HG02610 (cell line): Measurements from ENCODE around the gene OR10A3.

Experiments used
- ATAC-seq: cut with Tn5 transposase; IDR thresholded peaks from one replicate; pipeline ENCODE4 v1.9.1; 2021; ENCODE audit warnings: mild to moderate bottlenecking, moderate library complexity; ENCODE audit not compliant: unreplicated experiment

The OR10A3 gene

GRCh38 chr11:7941608-7942007, at the start of gene OR10A3:
OR10A3 (minus strand) TSS chr11:7941708; CDS start chr11:7939520, 2,188 bp downstream.
- ATAC-seq, result no peak

DNA sequence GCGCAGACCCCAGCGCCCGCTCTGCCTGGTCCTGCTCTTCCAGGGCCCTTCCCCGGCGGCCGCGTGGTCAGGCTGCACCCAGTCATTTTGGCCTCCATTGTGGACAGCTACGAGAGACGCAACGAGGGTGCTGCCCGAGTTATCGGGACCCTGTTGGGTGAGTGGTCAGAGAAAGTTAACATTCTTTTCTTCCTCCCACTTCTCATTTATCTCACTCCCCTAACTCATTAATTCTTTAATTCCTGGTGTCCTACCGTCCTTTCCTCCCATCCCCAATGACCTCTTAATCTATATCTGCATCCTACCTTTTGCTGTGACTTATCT, 46.0 kb upstream of the OR10A3 start:
- peak; percentile 8 for ATAC-seq

DNA sequence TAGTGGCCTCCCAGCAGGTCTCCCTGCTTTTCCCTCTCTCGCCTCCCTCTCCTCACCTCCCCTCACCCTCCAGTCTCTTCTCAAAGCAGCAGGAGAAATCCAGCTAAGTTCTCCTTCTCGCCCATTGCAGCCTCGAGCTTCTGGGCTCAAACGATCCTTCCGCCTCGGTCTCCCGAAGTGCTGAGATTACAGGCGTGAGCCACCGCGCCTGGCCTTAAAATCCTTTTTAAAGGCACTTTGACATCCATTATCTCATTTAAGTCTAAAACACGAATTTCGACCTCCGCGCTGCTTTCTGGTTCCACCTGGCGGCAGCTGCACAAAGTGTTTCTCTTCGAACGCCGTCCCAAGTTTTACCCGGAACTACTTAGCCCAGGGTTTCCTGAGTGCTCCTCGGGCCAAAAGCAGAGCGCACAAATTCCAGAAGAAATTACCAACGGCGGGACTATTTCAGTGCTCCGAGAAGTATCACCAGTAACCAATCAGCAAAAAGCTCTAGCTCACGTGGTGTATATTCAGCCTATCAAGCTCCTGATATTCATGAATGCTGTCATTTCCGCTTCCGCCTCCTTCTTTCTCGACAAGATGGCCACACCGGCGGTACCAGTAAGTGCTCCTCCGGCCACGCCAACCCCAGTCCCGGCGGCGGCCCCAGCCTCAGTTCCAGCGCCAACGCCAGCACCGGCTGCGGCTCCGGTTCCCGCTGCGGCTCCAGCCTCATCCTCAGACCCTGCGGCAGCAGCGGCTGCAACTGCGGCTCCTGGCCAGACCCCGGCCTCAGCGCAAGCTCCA, 45.5 kb upstream of the OR10A3 start, which contains the start of gene EIF3F:
TSS of gene EIF3F (plus strand) at position 570 of the 792 bp plus-strand sequence. CDS start at position 586, 16 bp downstream.
- peak; percentile 96 for ATAC-seq

DNA sequence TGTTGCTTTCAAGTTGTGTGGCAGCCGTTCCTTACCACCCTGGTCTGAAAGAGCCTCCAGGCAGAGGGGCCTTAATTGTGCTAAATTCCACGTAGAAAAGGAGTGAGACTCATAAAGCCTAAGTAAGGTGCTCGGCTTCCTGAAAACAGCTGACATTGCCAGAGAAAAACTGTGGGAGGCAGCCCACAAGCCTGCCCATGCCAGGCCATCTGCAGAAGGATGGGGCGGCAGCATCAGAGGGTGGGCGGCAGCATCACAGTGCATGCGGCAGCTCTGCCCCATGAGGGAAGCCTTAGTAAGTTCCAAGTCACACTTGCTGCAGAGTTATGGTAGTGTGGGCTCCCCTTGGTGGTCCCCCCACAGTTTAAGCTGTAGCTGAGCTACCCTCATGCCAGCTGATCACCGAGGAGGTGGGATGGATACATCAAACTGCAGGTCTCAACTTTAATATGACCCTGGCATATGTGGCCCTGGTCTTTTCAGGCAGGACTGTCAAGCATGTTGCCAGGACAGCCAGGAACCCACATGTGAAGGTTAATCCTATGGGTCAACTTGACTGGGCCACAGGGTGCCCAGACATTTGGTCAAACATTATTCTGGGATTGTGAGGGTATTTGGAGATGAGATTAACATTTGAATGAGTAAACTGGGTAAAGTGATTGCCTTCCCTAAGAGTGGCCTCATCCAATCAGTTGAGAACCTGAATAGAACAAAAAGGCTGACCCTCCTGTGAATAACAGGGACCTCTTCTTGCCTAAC, 42.5 kb upstream of the OR10A3 start:
- ATAC-seq, result no peak

GRCh38 chr11:7982582-7983119, 41.1 kb upstream of the OR10A3 start:
- ATAC-seq, result no peak

DNA sequence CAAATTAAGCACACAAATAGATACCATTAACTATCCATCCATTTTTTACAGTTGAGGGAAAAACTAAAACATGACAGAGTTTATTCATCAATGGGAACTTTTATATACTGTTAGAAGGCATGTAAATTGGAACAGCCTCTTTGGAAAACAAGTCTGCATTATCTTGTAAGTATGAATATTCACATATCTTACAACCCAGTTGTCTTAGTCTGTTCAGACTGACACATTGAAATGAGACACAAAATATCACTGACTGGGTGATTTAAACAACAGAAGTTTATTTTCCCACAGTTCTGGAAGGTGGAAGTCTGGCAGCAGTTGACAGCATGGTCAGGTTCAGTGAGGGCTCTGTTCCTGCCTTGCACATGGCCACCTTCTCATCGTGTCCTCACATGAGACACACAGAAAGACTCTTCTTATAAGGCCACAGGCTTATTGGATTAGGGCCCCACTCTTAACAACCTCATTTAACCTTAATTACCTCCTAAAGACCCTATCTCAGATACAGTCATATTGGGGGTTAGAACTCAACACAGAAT, 40.2 kb upstream of the OR10A3 start:
- ATAC-seq, result no peak

DNA sequence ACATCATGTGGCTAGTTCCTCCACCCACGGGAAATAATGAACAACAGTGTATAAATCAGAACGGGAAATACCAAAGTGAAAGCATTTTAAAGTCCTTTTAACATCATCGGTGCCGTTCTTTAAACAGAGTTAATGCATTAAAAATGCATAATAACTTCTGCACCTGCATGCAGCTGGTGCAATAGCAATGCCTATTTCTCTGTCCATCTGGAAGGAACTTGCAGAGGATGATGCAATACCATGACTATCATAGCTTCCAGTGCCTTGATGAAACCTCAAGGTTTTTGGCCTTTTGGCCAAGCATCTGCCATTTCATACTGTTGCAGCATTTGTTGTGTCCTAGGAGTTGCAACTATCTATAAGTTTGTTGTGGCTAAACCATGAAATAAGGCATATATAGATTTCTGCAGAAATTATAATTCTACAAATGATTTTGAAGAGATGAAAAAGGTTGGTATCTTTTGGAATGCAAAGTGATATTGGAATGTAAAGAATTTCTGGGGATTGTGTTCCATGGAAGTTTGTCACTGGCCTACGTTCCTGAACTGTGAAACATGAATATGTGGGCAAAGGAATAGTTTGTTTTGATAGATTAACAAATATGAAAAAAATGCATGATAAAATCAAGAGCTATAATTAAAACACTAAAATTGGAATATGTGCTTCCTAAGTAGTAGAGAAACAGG, 35.9 kb upstream of the OR10A3 start:
- ATAC-seq, result no peak

GRCh38 chr11:7974668-7975067, 33.2 kb upstream of the OR10A3 start:
- no peak for ATAC-seq

DNA sequence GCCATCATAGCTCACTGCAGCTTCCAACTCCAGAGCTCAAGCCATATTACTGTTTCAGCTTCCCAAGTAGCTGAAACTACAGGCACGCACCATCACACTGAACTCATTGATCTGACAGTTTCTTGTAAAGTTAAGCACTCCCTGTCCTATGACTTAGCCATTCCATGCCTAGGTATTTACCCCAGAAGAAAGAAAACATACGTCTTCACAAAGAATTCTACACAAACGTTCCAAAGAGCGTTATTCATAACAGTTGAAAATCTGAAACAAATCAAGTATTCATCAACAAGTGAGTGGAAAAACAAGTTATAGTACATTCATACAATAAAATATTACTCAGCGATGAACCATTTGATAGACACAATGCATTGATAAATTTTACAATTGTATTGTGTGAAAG, 31.5 kb upstream of the OR10A3 start:
- no peak for ATAC-seq

DNA sequence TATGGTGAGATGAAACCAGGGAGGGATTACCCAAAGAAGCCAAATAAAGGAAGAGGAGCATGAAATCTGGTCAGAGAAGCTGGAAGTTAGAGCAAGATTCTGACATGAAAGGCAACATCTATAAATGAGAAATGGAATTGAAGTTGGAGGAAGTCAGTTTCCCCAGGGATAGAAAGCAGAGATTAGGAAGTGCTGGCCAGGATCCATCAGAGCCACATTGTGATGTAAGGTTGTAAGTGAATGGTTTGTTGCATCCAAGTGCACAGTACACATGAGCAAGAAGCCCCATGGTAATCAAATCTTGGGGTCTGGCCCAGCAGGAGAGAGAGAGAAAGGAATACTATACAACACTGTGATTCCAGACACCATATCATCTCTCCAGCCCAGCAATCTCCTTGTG, 30.3 kb upstream of the OR10A3 start:
- no peak for ATAC-seq

DNA sequence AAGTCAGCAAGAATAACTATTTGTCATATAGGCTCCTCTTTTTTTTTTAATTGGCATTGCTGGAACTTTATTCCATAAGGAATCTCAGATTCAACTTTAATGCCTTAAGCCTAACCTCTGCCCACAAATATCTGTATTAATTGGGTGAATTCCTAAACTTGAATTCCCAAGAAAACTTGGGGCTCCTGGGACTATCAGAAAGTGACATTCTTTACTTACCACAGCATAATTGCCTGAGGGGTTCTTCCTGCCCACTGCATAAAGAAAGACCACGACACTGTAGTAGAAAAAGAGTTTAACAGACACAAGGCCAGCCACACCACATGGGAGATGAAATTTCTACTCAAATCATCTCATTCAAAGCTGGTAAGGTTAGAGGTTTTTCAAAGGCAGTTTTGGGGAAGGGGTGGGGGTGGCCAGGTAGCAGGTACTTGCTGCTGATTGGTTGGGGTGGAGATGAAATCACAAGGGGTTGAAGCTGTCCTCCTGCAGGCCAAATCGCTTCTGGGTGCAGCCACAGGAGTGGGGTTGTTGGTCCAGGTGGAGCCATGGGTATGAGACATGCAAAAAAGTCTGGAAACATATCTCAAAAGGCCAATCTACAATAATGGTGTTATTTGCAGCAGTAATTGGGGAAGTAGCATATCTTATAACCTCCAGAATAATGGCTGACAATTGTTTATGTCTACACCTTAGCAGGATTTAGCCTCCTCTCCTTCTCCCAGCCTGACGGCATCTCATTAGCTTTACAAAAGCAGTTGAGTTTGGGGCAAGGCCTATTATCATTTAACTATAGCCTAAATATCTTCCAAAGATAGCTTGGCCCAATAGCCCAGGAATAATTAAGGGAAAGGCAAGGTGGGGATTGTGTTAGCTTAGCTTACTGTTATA, 28.5 kb upstream of the OR10A3 start:
- no peak for ATAC-seq

DNA sequence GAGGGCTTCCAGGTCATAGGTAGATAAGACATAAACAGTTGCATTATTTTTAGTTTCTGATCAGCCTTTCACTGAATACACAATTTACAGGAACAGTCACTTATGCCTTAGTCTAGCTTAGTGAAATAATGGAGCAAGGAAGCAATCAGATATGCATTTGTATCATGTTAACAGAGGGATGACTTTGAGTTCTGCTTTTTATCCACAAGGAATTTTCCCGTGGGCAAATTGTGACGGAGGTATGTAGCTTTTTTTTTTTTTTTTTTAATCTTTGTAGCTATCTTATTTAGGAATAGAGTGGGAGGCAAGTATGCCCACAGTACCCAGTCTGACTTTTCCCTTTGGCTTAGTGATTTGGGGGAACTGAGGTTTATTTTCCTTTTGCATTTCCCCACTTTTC, 27.2 kb upstream of the OR10A3 start:
- no peak for ATAC-seq

- no peak for ATAC-seq
Observed at GRCh38 chr11:7967826-7968225, 26.3 kb upstream of the OR10A3 start.

DNA sequence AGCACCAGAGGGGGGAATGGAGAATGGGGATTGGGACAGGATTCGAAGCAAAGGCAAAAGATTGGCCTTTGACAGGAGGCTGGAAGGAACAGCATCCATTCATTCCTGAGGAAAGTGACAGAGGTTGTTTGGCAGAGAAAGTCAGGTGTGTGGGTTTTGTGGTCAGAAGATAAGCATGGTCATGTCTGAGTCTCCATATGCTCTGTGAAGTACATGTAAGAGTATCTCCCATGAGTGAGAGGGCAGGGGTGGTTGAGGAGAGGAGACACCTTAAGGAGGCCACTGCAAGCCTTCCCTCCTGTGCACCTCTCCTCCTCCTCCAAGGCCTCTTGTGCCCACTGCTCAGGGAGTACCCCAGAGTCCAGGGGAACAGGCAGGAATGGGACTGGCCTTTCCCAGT, 25.6 kb upstream of the OR10A3 start:
- ATAC-seq, result no peak

DNA sequence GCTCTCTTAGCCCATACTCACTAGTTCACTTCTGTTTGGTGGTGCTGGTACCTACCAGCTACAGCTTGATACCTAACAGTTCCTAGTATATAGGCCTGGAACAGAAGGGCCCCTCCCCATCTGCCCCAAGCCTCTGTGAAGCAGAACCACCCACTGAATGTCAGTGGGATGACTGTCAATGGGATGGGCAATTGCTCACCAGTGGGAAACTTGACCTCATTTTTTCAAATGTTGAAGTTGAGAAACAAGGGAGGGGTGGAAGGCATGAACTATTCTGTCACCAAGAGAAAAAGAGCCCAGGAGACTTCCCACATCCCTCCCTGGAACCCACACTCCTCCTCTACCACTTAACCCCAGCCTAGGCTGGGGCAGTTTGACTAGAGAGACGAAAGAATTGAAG, 23.9 kb upstream of the OR10A3 start, which contains the start of gene NLRP10:
TSS of gene NLRP10 (minus strand) at position 62 of the 400 bp plus-strand sequence. CDS start 1,952 bp downstream, outside the sequence.
- no peak for ATAC-seq

DNA sequence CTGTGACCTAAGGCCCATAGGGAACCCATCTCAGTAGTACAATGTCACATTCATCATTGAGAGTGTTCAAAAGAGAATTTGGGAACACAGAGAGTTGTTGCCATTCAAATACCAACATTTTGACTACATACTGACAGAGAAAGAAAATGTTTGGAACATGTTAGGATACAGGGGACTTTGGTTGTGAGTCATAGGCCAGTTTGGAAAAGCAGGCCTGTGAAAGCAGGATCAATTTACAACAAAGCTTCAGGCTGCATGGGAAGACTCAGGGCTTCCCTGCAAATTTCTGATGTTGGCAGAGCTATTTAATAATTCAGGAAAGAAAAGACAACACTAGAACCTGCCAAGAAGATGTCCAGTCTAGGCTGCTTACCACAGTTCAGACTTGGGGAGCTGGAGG, 23.4 kb upstream of the OR10A3 start:
- no peak for ATAC-seq

- no peak for ATAC-seq
Observed at GRCh38 chr11:7964261-7964660, 22.8 kb upstream of the OR10A3 start.

- ATAC-seq, result no peak
Observed at GRCh38 chr11:7955191-7955590, 13.7 kb upstream of the OR10A3 start.

DNA sequence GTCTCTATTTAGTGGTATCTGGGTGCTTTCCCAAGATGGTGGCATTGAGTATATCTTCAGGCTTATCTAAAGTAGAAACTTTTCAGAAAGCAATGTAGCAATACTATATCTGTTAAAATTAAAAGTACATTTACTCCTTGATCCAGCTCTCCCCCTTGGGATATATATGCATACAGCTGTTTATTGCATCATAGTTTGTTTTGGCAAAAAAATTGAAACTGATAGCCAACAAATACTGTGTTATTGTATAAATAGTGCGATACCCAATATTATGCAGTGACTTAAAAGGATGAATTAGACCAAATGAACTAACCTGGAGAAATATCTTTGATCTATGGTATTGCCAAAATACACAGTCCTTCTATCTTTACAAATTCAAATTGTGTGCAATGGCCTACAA, 8.4 kb upstream of the OR10A3 start:
- ATAC-seq, result no peak

- no peak for ATAC-seq
Observed at GRCh38 chr11:7944123-7944522, 2.6 kb upstream of the OR10A3 start.
